GM12874 (cell line): ENCODE measurements around the gene PMM1.

Experiments used
- TF ChIP-seq, protein P1 (sequence below): IDR thresholded peaks from 2 replicates; pipeline ENCODE4 v1.5.1; 2011; ENCODE audit warnings: low read depth, mild to moderate bottlenecking, control low read depth, low read length, moderate library complexity; ENCODE audit not compliant: insufficient read depth

PMM1 gene

DNA sequence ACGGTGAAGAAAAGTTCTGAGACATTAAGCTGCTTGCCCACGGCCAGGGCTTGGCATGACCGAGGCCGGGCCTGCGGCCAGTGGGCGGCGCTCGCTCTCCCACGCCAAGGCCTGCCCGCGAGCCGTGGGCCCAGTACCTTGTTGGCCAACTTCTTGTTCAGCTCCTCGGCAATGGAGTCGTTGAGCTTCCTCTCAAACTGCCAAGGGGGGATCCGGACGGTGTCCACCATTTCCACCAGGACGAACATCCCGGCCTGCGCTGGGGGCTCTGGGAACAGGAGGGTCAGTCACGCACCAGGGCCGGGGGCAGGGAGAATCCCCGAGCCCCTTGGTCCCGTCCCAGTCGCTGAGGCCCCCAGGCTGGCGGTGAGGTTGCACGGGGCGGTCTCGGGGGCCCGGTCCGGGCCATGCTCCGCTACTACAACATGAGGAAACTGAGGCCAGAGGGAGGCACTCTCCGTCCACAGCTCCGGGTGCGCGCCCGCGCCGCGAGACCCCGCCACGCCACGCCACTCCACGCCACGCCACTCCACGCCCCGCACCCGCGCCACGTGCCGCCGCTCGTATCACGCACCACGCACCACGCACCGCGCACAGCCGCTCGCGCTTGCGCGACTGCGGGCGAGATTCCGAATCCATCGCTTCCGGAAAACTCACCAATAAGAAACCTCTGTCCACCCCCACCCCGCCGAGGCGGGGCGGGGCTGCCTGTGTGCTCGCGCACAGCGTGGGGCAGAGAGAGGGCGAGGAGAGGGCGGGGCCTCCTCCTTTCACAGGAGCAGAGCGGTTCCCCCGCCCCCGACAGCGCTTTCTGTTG is 45.6 kb downstream of the PMM1 start, which contains the start of gene POLR3H:
Gene POLR3H, minus strand, starts transcription at position 617 of the 817 bp plus-strand sequence. Its CDS starts 369 bp downstream, at position 248.
- TF ChIP-seq, protein P1, sequence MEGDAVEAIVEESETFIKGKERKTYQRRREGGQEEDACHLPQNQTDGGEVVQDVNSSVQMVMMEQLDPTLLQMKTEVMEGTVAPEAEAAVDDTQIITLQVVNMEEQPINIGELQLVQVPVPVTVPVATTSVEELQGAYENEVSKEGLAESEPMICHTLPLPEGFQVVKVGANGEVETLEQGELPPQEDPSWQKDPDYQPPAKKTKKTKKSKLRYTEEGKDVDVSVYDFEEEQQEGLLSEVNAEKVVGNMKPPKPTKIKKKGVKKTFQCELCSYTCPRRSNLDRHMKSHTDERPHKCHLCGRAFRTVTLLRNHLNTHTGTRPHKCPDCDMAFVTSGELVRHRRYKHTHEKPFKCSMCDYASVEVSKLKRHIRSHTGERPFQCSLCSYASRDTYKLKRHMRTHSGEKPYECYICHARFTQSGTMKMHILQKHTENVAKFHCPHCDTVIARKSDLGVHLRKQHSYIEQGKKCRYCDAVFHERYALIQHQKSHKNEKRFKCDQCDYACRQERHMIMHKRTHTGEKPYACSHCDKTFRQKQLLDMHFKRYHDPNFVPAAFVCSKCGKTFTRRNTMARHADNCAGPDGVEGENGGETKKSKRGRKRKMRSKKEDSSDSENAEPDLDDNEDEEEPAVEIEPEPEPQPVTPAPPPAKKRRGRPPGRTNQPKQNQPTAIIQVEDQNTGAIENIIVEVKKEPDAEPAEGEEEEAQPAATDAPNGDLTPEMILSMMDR, result peak; percentile 79

DNA sequence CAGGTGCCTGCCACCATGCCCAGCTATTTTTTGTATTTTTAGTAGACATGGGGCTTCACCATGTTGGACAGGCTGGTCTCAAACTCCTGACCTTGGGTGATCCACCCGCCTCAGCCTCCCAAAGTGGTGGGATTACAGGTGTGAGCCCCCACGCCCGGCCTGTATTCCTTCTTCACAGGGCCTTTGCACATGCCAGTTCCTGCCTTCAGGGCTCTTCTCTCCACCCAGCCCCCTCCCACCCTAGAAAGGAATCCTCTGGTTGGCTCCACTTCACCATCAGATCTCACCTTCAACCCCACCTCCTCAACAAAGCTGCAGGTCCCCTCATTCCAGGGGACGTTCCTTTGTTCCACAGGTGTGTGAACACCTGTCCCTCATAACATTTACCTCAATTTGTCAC is 47.4 kb downstream of the PMM1 start:
- TF ChIP-seq, protein P1, result no peak

DNA sequence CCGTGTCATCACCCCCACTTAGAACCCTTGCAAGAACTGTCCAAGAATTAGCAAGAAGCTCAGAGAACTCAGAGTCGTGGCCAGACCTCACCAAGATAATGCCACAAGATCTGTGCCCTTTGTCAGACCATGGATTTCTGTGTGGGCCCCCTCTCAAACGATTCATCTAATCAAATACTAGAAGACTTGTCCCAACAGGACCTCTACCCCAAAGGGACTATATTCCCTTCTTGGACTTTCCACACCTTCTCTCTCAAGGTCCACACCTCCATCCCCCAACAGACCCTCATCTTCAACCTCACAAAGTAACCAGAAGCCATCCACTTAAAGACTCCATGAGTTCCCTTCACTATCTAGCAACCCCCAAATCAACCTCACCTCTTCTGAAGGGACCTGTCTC is 48.2 kb downstream of the PMM1 start:
- TF ChIP-seq, protein P1, result no peak

DNA sequence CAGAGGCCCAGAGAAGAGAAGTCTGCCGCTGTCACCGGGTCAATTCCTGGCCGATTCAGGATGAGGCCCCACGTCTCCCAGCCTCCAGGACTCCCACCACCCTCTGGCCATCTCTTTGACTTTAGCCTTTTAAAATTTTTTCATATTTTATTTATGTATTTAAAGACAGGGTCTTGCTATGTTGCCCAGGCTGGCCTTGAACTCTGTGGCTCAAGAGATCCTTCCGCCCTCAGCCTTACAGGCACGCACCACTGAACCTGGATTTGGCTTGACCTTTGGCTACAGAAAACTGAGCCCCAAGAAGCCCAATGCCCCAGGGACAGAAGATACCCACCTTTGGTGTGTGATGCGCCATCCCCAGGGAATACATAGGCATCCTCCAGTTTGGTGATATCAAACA is 49.3 kb downstream of the PMM1 start:
- TF ChIP-seq, protein P1, result no peak

DNA sequence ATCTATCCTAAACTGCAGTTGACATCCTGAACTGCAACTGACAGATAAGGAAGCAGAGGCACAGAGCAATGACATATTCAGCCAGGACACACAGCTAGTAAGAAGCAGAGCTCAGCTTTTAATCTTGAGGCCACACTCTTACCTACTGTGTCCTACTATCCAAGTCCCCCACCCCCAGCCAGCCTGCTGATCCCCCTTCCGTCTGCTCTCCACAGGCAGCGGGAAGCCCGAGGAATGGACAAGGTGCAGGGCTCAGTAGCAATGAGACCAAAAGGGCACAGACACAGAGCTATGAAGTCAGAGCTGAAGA is 49.7 kb downstream of the PMM1 start:
- TF ChIP-seq, protein P1, result no peak

DNA sequence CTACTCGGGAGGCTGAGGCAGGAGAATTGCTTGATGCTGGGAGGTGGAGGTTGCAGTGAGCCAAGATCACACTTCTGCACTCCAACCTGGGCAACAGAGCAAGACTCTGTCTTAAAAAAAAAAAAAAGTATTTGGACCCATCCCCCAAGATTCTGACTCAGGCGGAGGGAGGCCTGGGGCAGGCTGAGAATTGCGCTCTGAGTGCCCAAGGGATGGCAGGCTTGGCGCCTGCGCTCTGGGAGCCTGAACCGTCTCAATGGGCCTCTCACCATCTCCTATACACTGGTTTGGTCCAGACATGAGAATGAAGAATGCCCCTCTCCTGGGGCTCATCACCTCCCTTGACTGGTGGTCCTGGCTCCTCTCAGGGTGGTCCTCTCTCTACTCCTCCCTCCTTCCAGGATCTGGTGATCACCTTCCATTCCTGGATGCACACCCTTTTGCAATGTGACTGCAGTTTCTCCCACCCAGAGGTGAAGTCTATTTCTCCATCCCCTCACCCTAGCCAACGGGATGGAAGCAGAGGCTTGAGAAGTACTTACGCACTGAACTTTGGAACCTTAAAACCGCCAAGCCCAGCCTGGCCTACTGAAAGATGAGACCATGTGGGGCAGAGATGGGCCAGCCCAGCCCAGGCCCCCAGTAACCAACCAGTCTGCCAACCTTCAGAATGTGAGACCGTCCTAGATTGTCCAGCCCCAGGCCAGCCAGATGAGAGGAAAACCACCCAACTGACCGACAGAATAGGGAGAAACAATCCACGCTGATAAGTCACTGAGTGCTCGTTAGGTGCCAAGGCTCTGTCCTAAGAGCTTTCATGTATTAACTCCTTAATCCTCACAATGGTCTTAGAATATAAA is 50.3 kb downstream of the PMM1 start:
- TF ChIP-seq, protein P1, result no peak

DNA sequence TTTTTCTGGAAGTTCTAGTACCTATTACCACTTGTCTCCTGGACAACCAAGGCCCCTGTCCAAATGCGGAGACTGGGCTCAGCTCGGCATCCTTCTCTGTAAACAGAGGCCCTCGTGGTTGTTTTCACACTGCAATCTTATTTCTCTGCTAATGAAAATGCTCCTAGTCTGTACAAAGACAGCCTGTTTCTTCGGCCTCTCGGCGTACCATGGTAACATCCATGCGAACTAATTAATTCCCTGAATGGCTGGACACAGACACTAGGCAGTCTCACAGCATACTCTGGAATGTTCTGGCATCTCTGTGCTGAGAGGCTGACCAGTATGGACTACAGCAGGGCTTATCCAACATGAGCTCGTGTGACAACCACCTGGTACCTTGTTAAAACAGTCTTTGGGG is 51.1 kb downstream of the PMM1 start:
- TF ChIP-seq, protein P1, result no peak
